H1 (cell line): ENCODE results near the gene INPP4B. TPM values are rescaled to one million over a fixed set of nuclear protein-coding genes. Genes with fewer than 3 reads are reported as not detected.

Source experiments
- CTCF ChIA-PET: fragments of 300-600 bp; sonication (Branson Sonifier 250); formaldehyde crosslinking; loops from one replicate; lab custom pipeline; 2021; ENCODE audit not compliant: partially characterized antibody; lab: Charles Lee
- POLR2A ChIA-PET: fragments of 300-600 bp; sonication (Branson Sonifier 250); formaldehyde crosslinking; loops from one replicate; lab custom pipeline; 2021; ENCODE audit warnings: inconsistent platforms; ENCODE audit not compliant: partially characterized antibody; lab: Charles Lee
- DNase-seq, 2 experiments: peaks; one replicate each; pipeline versions ENCODE4 v3.0.0 to v3.0.0-alpha.2; 2010 to 2022; ENCODE audit warnings: low spot score in 2 of 2, low read depth in 1 of 2, mixed read lengths in 1 of 2
- FAIRE-seq: peaks from 2 replicates; lab custom pipeline; 2011; peaks lifted over from hg19 to GRCh38; lab: Jason Lieb, UNC
- H2AFZ ChIP-seq: 2 replicates; pipeline ENCODE4 v1.8.1; 2012; ENCODE audit warnings: low read length, inconsistent platforms
- H2AK5ac ChIP-seq: 2 replicates; pipeline ENCODE4 v1.6.1; 2013; ENCODE audit warnings: low read depth, low read length
- H2BK120ac ChIP-seq: replicated peaks from 2 replicates; pipeline ENCODE3; 2013; ENCODE audit warnings: low read depth, low read length, inconsistent platforms
- H2BK12ac ChIP-seq: 2 replicates; pipeline ENCODE4 v1.6.1; 2013; ENCODE audit warnings: low read depth, low read length
- H2BK15ac ChIP-seq: 2 replicates; pipeline ENCODE4 v1.6.1; 2013; ENCODE audit warnings: low read length
- H2BK20ac ChIP-seq: 2 replicates; pipeline ENCODE4 v1.6.1; 2013; ENCODE audit warnings: low read length
- H2BK5ac ChIP-seq: 2 replicates; pipeline ENCODE4 v1.6.1; 2013; ENCODE audit warnings: low read depth, low read length
- H3K14ac ChIP-seq: 2 replicates; pipeline ENCODE4 v1.6.1; 2013; ENCODE audit warnings: inconsistent platforms; ENCODE audit not compliant: insufficient read length
- H3K18ac ChIP-seq: 2 replicates; pipeline ENCODE4 v1.6.1; 2013; ENCODE audit warnings: low read length; ENCODE audit errors: extremely low read depth
- H3K23ac ChIP-seq: 2 replicates; pipeline ENCODE4 v1.6.1; 2013; ENCODE audit warnings: inconsistent platforms; ENCODE audit not compliant: insufficient read length
- H3K23me2 ChIP-seq: 2 replicates; pipeline ENCODE4 v1.6.1; 2013; ENCODE audit warnings: low read depth, low read length
- H3K27ac ChIP-seq: 2 replicates; pipeline ENCODE4 v1.6.1; 2011; ENCODE audit warnings: low read depth, low read length, inconsistent platforms
- H3K27me3 ChIP-seq, 4 experiments: replicated peaks in 1 of 4; 1 replicate in 1 of 4; 2 replicates in 3 of 4; pipeline versions ENCODE4 v1.6.1 to v1.8.1; 2011 to 2013; ENCODE audit warnings: low read length in 3 of 4, mild to moderate bottlenecking in 3 of 4, inconsistent platforms in 2 of 4, mixed read lengths in 2 of 4, moderate library complexity in 1 of 4; ENCODE audit not compliant: control insufficient read depth in 3 of 4, insufficient read depth in 3 of 4; ENCODE audit errors: extremely low read depth in 1 of 4
- H3K36me3 ChIP-seq, 4 experiments: 2 replicates each; pipeline versions ENCODE4 v1.6.1 to v1.8.1; 2011 to 2013; ENCODE audit warnings: mild to moderate bottlenecking in 4 of 4, low read length in 3 of 4, moderate library complexity in 2 of 4, control low read depth in 1 of 4, inconsistent platforms in 1 of 4; ENCODE audit not compliant: insufficient read depth in 4 of 4, control insufficient read depth in 2 of 4
- H3K4ac ChIP-seq: replicated peaks from 2 replicates; pipeline ENCODE3; 2013; ENCODE audit warnings: low read length, low read depth, mixed read lengths, inconsistent platforms; ENCODE audit not compliant: insufficient read length
- H3K4me1 ChIP-seq, 4 experiments: replicated peaks in 1 of 4; 1 replicate in 1 of 4; 2 replicates in 3 of 4; pipeline versions ENCODE4 v1.6.1 to v1.8.1; 2011 to 2013; ENCODE audit warnings: low read length in 3 of 4, inconsistent platforms in 2 of 4, mixed read lengths in 1 of 4; ENCODE audit not compliant: insufficient read depth in 4 of 4, control insufficient read depth in 3 of 4
- H3K4me2 ChIP-seq, 2 experiments: 2 replicates each; pipeline versions ENCODE4 v1.6.1 to v1.8.1; 2011 to 2013; ENCODE audit warnings: low read depth in 2 of 2, low read length in 2 of 2, control low read depth in 1 of 2, inconsistent platforms in 1 of 2, mild to moderate bottlenecking in 1 of 2; ENCODE audit not compliant: insufficient read depth in 1 of 2
- H3K4me3 ChIP-seq, 4 experiments: fragments of 200-600, 300-600 bp in 1 of 4; sonication (generic), shearing (Covaris generic), sonication (Bioruptor Twin) in 1 of 4; 2 replicates each; pipeline versions ENCODE4 v1.5.1 to v1.8.1; 2011 to 2016; ENCODE audit warnings: low read length in 4 of 4, low read depth in 3 of 4, control low read depth in 2 of 4, inconsistent platforms in 2 of 4, mild to moderate bottlenecking in 2 of 4, mixed read lengths in 1 of 4, moderate library complexity in 1 of 4; ENCODE audit not compliant: insufficient read depth in 2 of 4; ENCODE audit errors: extremely low read depth in 1 of 4
- H3K56ac ChIP-seq: replicated peaks from 2 replicates; pipeline ENCODE3; 2013; ENCODE audit warnings: low read depth, mild to moderate bottlenecking, mixed read lengths, low read length, inconsistent platforms; ENCODE audit not compliant: insufficient read length
- H3K79me1 ChIP-seq: 2 replicates; pipeline ENCODE4 v1.6.1; 2013; ENCODE audit warnings: low read depth, low read length, control low read depth
- H3K79me2 ChIP-seq, 2 experiments: 2 replicates each; pipeline versions ENCODE4 v1.6.1 to v1.8.1; 2012 to 2013; ENCODE audit warnings: low read length in 2 of 2, mild to moderate bottlenecking in 2 of 2, inconsistent platforms in 1 of 2; ENCODE audit not compliant: insufficient read depth in 2 of 2, control insufficient read depth in 1 of 2
- H3K9ac ChIP-seq, 4 experiments: replicated peaks in 1 of 4; 1 replicate in 1 of 4; 2 replicates in 3 of 4; pipeline versions ENCODE4 v1.6.1 to v1.8.1; 2011 to 2013; ENCODE audit warnings: low read depth in 3 of 4, low read length in 3 of 4, control low read depth in 2 of 4, mild to moderate bottlenecking in 2 of 4, moderate library complexity in 2 of 4, inconsistent platforms in 1 of 4; ENCODE audit errors: extremely low read depth in 1 of 4
- H3K9me3 ChIP-seq, 2 experiments: 2 replicates each; pipeline versions ENCODE4 v1.6.1 to v1.8.1; 2012 to 2013; ENCODE audit warnings: mild to moderate bottlenecking in 2 of 2, moderate library complexity in 2 of 2, control low read depth in 1 of 2, inconsistent platforms in 1 of 2, low read depth in 1 of 2, low read length in 1 of 2, mixed read lengths in 1 of 2; ENCODE audit not compliant: insufficient read depth in 2 of 2
- H4K20me1 ChIP-seq, 2 experiments: replicated peaks in 1 of 2; 2 replicates each; pipeline versions ENCODE3 to v1.8.1; 2011 to 2013; ENCODE audit warnings: inconsistent platforms in 2 of 2, low read length in 2 of 2, mild to moderate bottlenecking in 1 of 2; ENCODE audit not compliant: insufficient read depth in 2 of 2, control insufficient read depth in 1 of 2
- H4K5ac ChIP-seq: 2 replicates; pipeline ENCODE4 v1.6.1; 2013; ENCODE audit warnings: low read length, low read depth, mixed read lengths, inconsistent platforms; ENCODE audit not compliant: insufficient read length
- H4K8ac ChIP-seq: 2 replicates; pipeline ENCODE4 v1.8.0; 2013; ENCODE audit warnings: mild to moderate bottlenecking, moderate library complexity, low read length, inconsistent platforms; ENCODE audit not compliant: insufficient read depth; ENCODE audit errors: extremely low read depth
- H4K91ac ChIP-seq: replicated peaks from 2 replicates; pipeline ENCODE3; 2013; ENCODE audit warnings: low read length, mixed read lengths, inconsistent platforms; ENCODE audit not compliant: insufficient read length
- ATF2 ChIP-seq: IDR thresholded peaks from 2 replicates; pipeline ENCODE4 v1.6.1; 2012; ENCODE audit warnings: low read length, inconsistent platforms
- CTBP2 ChIP-seq: IDR thresholded peaks from 2 replicates; pipeline ENCODE4 v1.7.0; 2011; ENCODE audit warnings: borderline replicate concordance, mild to moderate bottlenecking, moderate library complexity, mixed read lengths, low read length; ENCODE audit not compliant: insufficient read depth, insufficient read length
- E2F6 ChIP-seq: IDR thresholded peaks from 2 replicates; pipeline ENCODE4 v1.6.1; 2012; ENCODE audit warnings: inconsistent platforms
- HDAC6 ChIP-seq: IDR thresholded peaks from one replicate; pipeline ENCODE4 v1.7.1; 2012; ENCODE audit warnings: low read depth, mild to moderate bottlenecking, inconsistent platforms, low read length, moderate library complexity
- JUND ChIP-seq: IDR thresholded peaks from 2 replicates; pipeline ENCODE4 v1.6.1; 2011; ENCODE audit warnings: mild to moderate bottlenecking, improper control_type of control experiment, low read length
- KDM5A ChIP-seq: fragments of 200-600 bp; IDR thresholded peaks from 2 replicates; pipeline ENCODE4 v1.7.1; 2012; ENCODE audit warnings: mild to moderate bottlenecking, low read length, inconsistent platforms, mixed read lengths
- PHF8 ChIP-seq: fragments of 200-600 bp; sonication (generic); conservative IDR thresholded peaks from 2 replicates; pipeline ENCODE4 v1.7.1; 2012; ENCODE audit warnings: low read depth, mild to moderate bottlenecking, inconsistent platforms, low read length, moderate library complexity
- POLR2A ChIP-seq, 2 experiments: IDR thresholded peaks; 1 replicate in 1 of 2; 2 replicates in 1 of 2; pipeline ENCODE4 v1.6.1; 2011; ENCODE audit warnings: low read depth in 2 of 2, low read length in 2 of 2, mild to moderate bottlenecking in 2 of 2; ENCODE audit errors: control extremely low read depth in 1 of 2
- RBBP5 ChIP-seq: IDR thresholded peaks from 2 replicates; pipeline ENCODE4 v1.7.1; 2012; ENCODE audit warnings: low read depth, mild to moderate bottlenecking, inconsistent platforms, low read length, moderate library complexity, borderline replicate concordance
- TBP ChIP-seq: IDR thresholded peaks from 2 replicates; pipeline ENCODE4 v1.6.1; 2011; ENCODE audit warnings: low read depth, low read length, improper control_type of control experiment
- USF2 ChIP-seq: IDR thresholded peaks from 2 replicates; pipeline ENCODE4 v1.6.1; 2011; ENCODE audit warnings: low read length, improper control_type of control experiment
- WGBS, 2 experiments: shearing (Covaris generic) in 1 of 2; methylation state at CpG; one replicate each; pipeline versions ENCODE4 v1.1.6 to v1.1.7; 2013 to 2015; ENCODE audit warnings: low lambda C conversion rate in 2 of 2, mixed read lengths in 2 of 2, inconsistent platforms in 1 of 2, low coverage in 1 of 2, missing lambda C conversion rate in 1 of 2; ENCODE audit not compliant: insufficient replicate concordance in 2 of 2, insufficient coverage in 1 of 2, insufficient read length in 1 of 2; ENCODE audit errors: extremely low coverage in 1 of 2, missing lambda C conversion rate in 1 of 2; 5-methylcytosine and 5-hydroxymethylcytosine counted together
- polyA plus RNA-seq, 7 experiments: library from polyadenylated mRNA; depleted of rRNA in 3 of 7; stranded (reverse) in 5 of 7; unstranded in 2 of 7; fragments of >200 nt in 5 of 7; fragments of 200-250 nt in 2 of 7; gene quantifications; 1 replicate in 5 of 7; 2 replicates in 1 of 7; 4 replicates in 1 of 7; pipeline versions ENCODE4 v1.2.1 to v1.2.3, GENCODE V29; 2011 to 2013; ENCODE audit warnings: missing spikeins in 2 of 7, mixed read lengths in 2 of 7
- total RNA-seq: library from RNA; stranded (reverse); fragmentation: NEBNext Ultra II Directional; extraction: Animal tissue kit (Norgen Biotek cat#: 25700); gene quantifications from 2 replicates; pipeline ENCODE4 v1.2.1, GENCODE V29; 2021

INPP4B gene
- total and polyA plus RNA-seq, 2 of the 8 experiments (the other 6 are each of a cell fraction or from before 2014, with no cell fraction given): 0.11 to 0.54 TPM

GRCh38 chr4:142600952-142601351 is 245.1 kb downstream of the INPP4B start:
- 89% methylated on average over 1 of the region's 1 CpG; no CpG with 5 or more reads in 1 of the 2 experiments for WGBS, 2 experiments
- Histone ChIP-seq H3K56ac (no peak overlapping the region), H3K23ac (no peak overlapping the region)
- TF ChIP-seq HDAC6 (no peak), RBBP5 (no peak), POLR2A (IDR thresholded peaks at IDR 0.05; ENCODE audit: control extremely low read depth in 1 of 2, low read depth in 2 of 2, low read length in 2 of 2) (no peak), USF2 (no peak), TBP (no peak), E2F6 (no peak), KDM5A (no peak), ATF2 (no peak), JUND (no peak), PHF8 (no peak), CTBP2 (no peak)

More at GRCh38 chr4:142600952-142601351, 245.1 kb downstream of the INPP4B start:
- H2AK5ac ChIP-seq: no peak overlapping the region
- H3K4ac ChIP-seq: no peak overlapping the region
- no peak overlapping the region for H3K14ac ChIP-seq
- H3K4me1 ChIP-seq: no peaks in the 10 kb centered on the region
- POLR2A ChIA-PET: no interaction called here
- H3K36me3 ChIP-seq: no peaks in the 10 kb centered on the region
- no peaks in the 10 kb centered on the region for H4K20me1 ChIP-seq
- H3K79me1 ChIP-seq: no peaks in the 10 kb centered on the region
- H3K27me3 ChIP-seq: no peaks in the 10 kb centered on the region
- peak; percentile 19 for FAIRE-seq
- no peak overlapping the region for H3K9ac ChIP-seq
- H3K9me3 ChIP-seq: 0 out of 4 replicates have a peak, but pooled peaks cover 0 to 4% of the 10 kb centered on the region in 2 experiments
- no peak overlapping the region for H2BK5ac ChIP-seq
- no peak overlapping the region for H3K4me3 ChIP-seq
- no peak overlapping the region for H4K8ac ChIP-seq
- no peak for DNase-seq
- no peak overlapping the region for H3K18ac ChIP-seq
- H2BK12ac ChIP-seq: no peak overlapping the region
- H2BK15ac ChIP-seq: no peak overlapping the region
- H3K23me2 ChIP-seq: no peaks in the 10 kb centered on the region
- no peak overlapping the region for H2BK120ac ChIP-seq
- CTCF ChIA-PET: interaction anchor here (0.6 kb wide), 1 partner anchor 49 kb away, joined by 3 read pairs; no protein-coding TSS in a partner anchor
- no peak overlapping the region for H2AFZ ChIP-seq
- no peak overlapping the region for H3K4me2 ChIP-seq
- no peak overlapping the region for H4K91ac ChIP-seq
- H2BK20ac ChIP-seq: no peak overlapping the region
- no peaks in the 10 kb centered on the region for H3K79me2 ChIP-seq
- H4K5ac ChIP-seq: no peak overlapping the region
- no peak overlapping the region for H3K27ac ChIP-seq
